ENCODE measurements around the gene CYB561A3.

The CYB561A3 gene

GRCh38 chr11:61370349-61371005, 8.8 kb upstream of the CYB561A3 start:
- H3K4me3 ChIP-seq (ENCODE audit: low read depth, low read length), result no peak overlapping the region
- no peak for DNase-seq (ENCODE audit: low read depth)

- peak; percentile 84 for DNase-seq (ENCODE audit: low read depth)
- H3K4me3 ChIP-seq (ENCODE audit: low read depth, low read length), result no peak overlapping the region
These were observed 8.0 kb upstream of the CYB561A3 start for GRCh38 chr11:61369372-61370348.

- no peak overlapping the region for H3K4me3 ChIP-seq (ENCODE audit: low read depth, low read length)
- DNase-seq (ENCODE audit: low read depth), result no peak
These were observed 7.0 kb upstream of the CYB561A3 start for GRCh38 chr11:61368646-61369045.

GRCh38 chr11:61367406-61367805, 5.7 kb upstream of the CYB561A3 start:
- H3K4me3 ChIP-seq (ENCODE audit: low read depth, low read length), result no peak overlapping the region
- no peak for DNase-seq (ENCODE audit: low read depth)

GRCh38 chr11:61364012-61364675, 2.5 kb upstream of the CYB561A3 start:
- DNase-seq (ENCODE audit: low read depth), result no peak
- H3K4me3 ChIP-seq (ENCODE audit: low read depth, low read length), result no peak overlapping the region

GRCh38 chr11:61362542-61362875, 827 bp upstream of the CYB561A3 start:
- DNase-seq (ENCODE audit: low read depth), result no peak
- peak overlapping the region; percentile 82 for H3K4me3 ChIP-seq (ENCODE audit: low read depth, low read length)

- DNase-seq (ENCODE audit: low read depth), result no peak
These were observed 393 bp downstream of the CYB561A3 start for GRCh38 chr11:61361237-61361740.

GRCh38 chr11:61359516-61359915, 2.2 kb downstream of the CYB561A3 start:
- no peak overlapping the region for H3K4me3 ChIP-seq (ENCODE audit: low read depth, low read length)
- no peak for DNase-seq (ENCODE audit: low read depth)

More at GRCh38 chr11:61361237-61361740, 393 bp downstream of the CYB561A3 start:
- H3K4me3 ChIP-seq (ENCODE audit: low read depth, low read length), result peak overlapping the region; percentile 82

- no peak overlapping the region for H3K4me3 ChIP-seq (ENCODE audit: low read depth, low read length)
These were observed 3.1 kb downstream of the CYB561A3 start for GRCh38 chr11:61358566-61358965.

GRCh38 chr11:61357894-61358239, 3.8 kb downstream of the CYB561A3 start:
- DNase-seq (ENCODE audit: low read depth), result no peak
- H3K4me3 ChIP-seq (ENCODE audit: low read depth, low read length), result no peak overlapping the region

More at GRCh38 chr11:61358566-61358965, 3.1 kb downstream of the CYB561A3 start:
- DNase-seq (ENCODE audit: low read depth), result no peak

GRCh38 chr11:61357233-61357893, 4.3 kb downstream of the CYB561A3 start:
- DNase-seq (ENCODE audit: low read depth), result no peak
- H3K4me3 ChIP-seq (ENCODE audit: low read depth, low read length), result no peak overlapping the region

- H3K4me3 ChIP-seq (ENCODE audit: low read depth, low read length), result no peak overlapping the region
- DNase-seq (ENCODE audit: low read depth), result no peak
These were observed 5.0 kb downstream of the CYB561A3 start for GRCh38 chr11:61356706-61357105.

- H3K4me3 ChIP-seq (ENCODE audit: low read depth, low read length), result no peak overlapping the region
- DNase-seq (ENCODE audit: low read depth), result no peak
These were observed 7.5 kb downstream of the CYB561A3 start for GRCh38 chr11:61354208-61354607.

- DNase-seq (ENCODE audit: low read depth), result no peak
- H3K4me3 ChIP-seq (ENCODE audit: low read depth, low read length), result no peak overlapping the region
These were observed 8.3 kb downstream of the CYB561A3 start for GRCh38 chr11:61353131-61354067.

- DNase-seq (ENCODE audit: low read depth), result no peak
- no peak overlapping the region for H3K4me3 ChIP-seq (ENCODE audit: low read depth, low read length)
These were observed 9.6 kb downstream of the CYB561A3 start for GRCh38 chr11:61352038-61352437.

GRCh38 chr11:61350803-61351202, 10.9 kb downstream of the CYB561A3 start:
- no peak overlapping the region for H3K4me3 ChIP-seq (ENCODE audit: low read depth, low read length)
- DNase-seq (ENCODE audit: low read depth), result no peak

GRCh38 chr11:61350336-61350735, 11.3 kb downstream of the CYB561A3 start:
- DNase-seq (ENCODE audit: low read depth), result no peak
- H3K4me3 ChIP-seq (ENCODE audit: low read depth, low read length), result no peak overlapping the region

GRCh38 chr11:61349916-61350315, 11.8 kb downstream of the CYB561A3 start:
- no peak for DNase-seq (ENCODE audit: low read depth)
- no peak overlapping the region for H3K4me3 ChIP-seq (ENCODE audit: low read depth, low read length)

Measured in skeletal muscle cell (primary cell).